ENCODE results near the gene FAM181A. TPM values are rescaled to one million over a fixed set of nuclear protein-coding genes. Genes with fewer than 3 reads are reported as not detected.

The FAM181A gene
- total RNA-seq, 1 donor from 2014 or later, result 14.7 TPM

DNA sequence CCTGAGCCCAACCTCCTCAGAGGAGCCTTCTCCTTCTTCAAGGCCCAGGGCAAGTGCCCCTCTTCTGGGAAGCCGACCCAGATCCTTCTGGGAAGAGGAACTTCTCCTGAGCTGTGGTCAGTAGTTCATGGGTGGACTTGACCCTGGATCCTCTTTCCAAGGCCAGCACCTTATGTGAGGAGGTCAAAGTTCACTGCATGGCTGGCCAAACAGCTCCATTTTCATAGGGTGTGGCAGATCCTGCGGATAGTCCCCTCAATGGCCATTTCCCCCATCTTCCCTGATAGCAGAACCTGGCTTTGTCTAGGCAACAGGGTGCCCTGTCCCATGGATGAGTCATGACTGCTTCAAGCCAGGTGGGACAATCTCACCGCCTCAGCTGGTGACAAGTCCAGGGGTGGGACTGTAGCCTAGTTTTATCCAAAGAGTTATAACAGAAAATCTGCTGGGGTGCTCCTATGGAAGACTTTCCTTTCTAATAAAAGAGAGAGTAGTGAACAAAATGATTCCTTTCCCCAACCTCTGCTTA, 38.9 kb downstream of the FAM181A start:
- no peak for TF ChIP-seq CTCF (conservative IDR thresholded peaks at IDR 0.05)
- Mint-ChIP-seq H3K4me3 (no peak overlapping the region), H3K36me3 (ENCODE audit: low read depth) (no peaks in the 10 kb centered on the region), H3K27me3 (ENCODE audit: low read depth) (peaks cover 3% of the 10 kb centered on the region), H3K4me1 (peaks cover 14% of the 10 kb centered on the region), H3K9me3 (peaks cover 5% of the 10 kb centered on the region), H3K27ac (ENCODE audit: unreplicated experiment) (no peak overlapping the region)
- no peak for DNase-seq (ENCODE audit: low read depth, low spot score)

DNA sequence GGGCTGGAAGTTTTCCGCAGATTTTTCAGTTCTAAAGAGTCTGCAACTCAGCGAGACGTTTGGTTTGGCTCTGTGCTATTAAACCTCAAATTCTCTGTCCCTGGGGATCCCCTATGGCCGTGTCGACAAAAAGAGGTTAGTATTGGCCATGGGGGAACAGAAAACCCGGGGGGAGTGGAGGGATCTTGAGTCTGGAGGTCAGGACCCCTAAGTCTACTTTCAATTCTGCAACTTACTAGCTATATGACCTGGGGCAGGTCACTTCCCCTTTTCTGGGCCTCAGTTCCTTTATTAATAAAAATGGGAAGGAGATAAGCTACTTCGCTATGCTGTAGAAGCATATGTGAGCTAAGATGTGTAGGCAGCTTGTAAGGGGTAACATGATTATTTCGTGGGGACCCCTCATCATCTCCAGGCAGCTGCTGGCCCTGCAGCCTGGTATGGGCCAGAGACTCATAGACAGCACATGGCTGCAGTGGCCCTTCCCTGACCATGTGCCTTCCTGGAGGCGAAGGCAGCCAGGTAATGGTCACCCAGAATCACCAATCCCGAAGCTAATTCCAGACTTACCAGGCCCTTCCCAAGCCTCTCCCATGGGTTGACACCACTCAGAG, 40.6 kb downstream of the FAM181A start:
- TF ChIP-seq CTCF (conservative IDR thresholded peaks at IDR 0.05), result no peak
- no peak for DNase-seq (ENCODE audit: low read depth, low spot score)
- H3K9me3 Mint-ChIP-seq, result peaks cover 5% of the 10 kb centered on the region
- H3K4me3 Mint-ChIP-seq, result no peak overlapping the region
- H3K27me3 Mint-ChIP-seq (ENCODE audit: low read depth), result peaks cover 3% of the 10 kb centered on the region
- H3K4me1 Mint-ChIP-seq, result peaks cover 10% of the 10 kb centered on the region
- H3K27ac Mint-ChIP-seq (ENCODE audit: unreplicated experiment), result no peak overlapping the region
- H3K36me3 Mint-ChIP-seq (ENCODE audit: low read depth), result no peaks in the 10 kb centered on the region

GRCh38 chr14:93969082-93969828, 42.1 kb downstream of the FAM181A start:
- Mint-ChIP-seq H3K9me3 (peaks cover 5% of the 10 kb centered on the region), H3K36me3 (ENCODE audit: low read depth) (no peaks in the 10 kb centered on the region), H3K27me3 (ENCODE audit: low read depth) (peaks cover 3% of the 10 kb centered on the region), H3K4me3 (no peak overlapping the region), H3K4me1 (peaks cover 3% of the 10 kb centered on the region), H3K27ac (ENCODE audit: unreplicated experiment) (no peak overlapping the region)
- no peak for DNase-seq (ENCODE audit: low read depth, low spot score)
- TF ChIP-seq CTCF (conservative IDR thresholded peaks at IDR 0.05), result no peak

DNA sequence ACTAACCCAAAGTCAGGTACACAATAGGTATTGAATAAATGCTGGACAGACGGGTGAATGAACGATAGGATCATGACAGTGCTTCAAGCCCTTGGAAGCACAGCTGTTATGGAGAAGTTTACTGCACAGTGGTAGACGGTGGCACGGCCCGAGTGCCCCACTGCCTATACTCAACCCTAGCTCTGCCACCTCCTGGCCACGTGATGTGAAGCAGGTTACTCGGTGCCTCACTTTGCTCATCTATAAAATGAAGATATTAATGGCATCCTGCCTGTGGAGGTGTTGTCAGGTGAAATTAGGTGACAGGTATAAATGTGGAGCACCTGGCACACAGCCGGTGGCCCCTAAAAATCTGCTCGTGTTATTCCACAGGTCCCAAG, 43.4 kb downstream of the FAM181A start:
- Mint-ChIP-seq H3K27me3 (ENCODE audit: low read depth) (no peaks in the 10 kb centered on the region), H3K9me3 (no peaks in the 10 kb centered on the region), H3K36me3 (ENCODE audit: low read depth) (no peaks in the 10 kb centered on the region), H3K27ac (ENCODE audit: unreplicated experiment) (no peak overlapping the region), H3K4me3 (no peak overlapping the region), H3K4me1 (peaks cover 11% of the 10 kb centered on the region)
- no peak for DNase-seq (ENCODE audit: low read depth, low spot score)
- peak; percentile 23 for TF ChIP-seq CTCF (conservative IDR thresholded peaks at IDR 0.05)

DNA sequence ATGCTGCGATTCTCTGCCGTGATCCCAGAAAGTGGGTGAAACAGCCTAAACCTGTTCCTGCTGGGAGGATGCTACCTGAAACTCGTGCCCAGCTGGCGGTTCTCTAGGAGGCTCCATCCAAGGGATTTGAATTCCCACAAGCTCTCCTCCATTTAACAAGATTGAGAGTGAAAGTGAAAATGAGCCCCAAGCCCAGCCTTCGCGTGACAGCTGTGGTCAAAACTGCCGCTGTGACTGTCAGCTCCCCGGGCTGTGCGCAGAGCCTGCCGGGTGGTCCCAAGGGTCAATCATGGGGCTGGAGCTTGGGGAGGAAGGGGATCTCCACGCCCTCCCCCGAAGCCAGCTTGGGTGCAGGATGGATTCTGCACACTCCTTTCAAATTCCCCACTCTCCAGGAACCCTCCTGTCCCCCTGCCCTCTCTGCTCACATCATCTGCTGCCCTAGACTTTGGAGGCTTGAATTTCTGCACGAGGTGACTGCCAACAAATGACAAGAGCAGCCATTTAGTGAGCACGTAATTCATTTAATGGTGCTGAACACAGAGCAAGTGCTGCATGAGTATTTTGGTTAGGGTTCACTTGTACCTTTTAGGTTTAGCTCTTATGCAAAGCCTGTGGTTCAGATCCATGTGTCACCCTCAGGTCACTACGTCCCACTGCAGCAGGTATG, 44.0 kb downstream of the FAM181A start:
- H3K9me3 Mint-ChIP-seq, result no peaks in the 10 kb centered on the region
- H3K36me3 Mint-ChIP-seq (ENCODE audit: low read depth), result no peaks in the 10 kb centered on the region
- H3K4me1 Mint-ChIP-seq, result peaks cover 17% of the 10 kb centered on the region
- TF ChIP-seq CTCF (conservative IDR thresholded peaks at IDR 0.05), result no peak
- H3K27ac Mint-ChIP-seq (ENCODE audit: unreplicated experiment), result no peak overlapping the region
- no peak for DNase-seq (ENCODE audit: low read depth, low spot score)
- H3K4me3 Mint-ChIP-seq, result no peak overlapping the region
- H3K27me3 Mint-ChIP-seq (ENCODE audit: low read depth), result no peaks in the 10 kb centered on the region
